Activated CD8-positive, alpha-beta memory T cell treated with anti-CD3 and anti-CD28 coated beads for 48 hours (primary cell): ENCODE measurements around the gene SH2D6.
"Not testable (repeated sequence)": the region's sequence is repeated elsewhere in the genome, so short reads cannot be mapped to it uniquely, and the experiment has no call there.

ENCODE experiments used
- DNase-seq, 3 experiments: peaks; one replicate each; pipeline ENCODE4 v3.0.0-alpha.2; 2020; ENCODE audit warnings: low read depth in 2 of 3, low spot score in 2 of 3

The SH2D6 gene

GRCh38 chr2:85439025-85439472 lies 20.5 kb downstream of the SH2D6 start:
- DNase-seq: no peak

DNA sequence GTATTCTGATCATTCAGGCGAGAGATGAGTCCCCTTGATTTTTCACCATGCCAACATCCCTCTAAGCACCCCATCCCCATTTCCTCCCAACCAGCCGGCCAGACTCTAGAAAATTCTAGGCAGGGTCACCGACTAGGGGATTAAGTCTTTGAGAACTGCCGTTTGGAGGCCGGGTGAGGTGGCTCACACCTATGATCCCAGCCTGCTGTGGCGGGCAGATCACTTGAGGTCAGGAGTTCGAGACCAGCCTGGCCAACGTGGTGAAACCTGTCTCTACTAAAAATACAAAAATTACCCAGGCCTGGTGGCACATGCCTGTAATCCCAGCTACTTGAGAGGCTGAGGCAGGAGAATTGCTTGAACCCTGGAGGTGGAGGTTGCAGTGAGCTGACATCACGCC lies 21.1 kb downstream of the SH2D6 start:
- DNase-seq: not testable (repeated sequence)

DNA sequence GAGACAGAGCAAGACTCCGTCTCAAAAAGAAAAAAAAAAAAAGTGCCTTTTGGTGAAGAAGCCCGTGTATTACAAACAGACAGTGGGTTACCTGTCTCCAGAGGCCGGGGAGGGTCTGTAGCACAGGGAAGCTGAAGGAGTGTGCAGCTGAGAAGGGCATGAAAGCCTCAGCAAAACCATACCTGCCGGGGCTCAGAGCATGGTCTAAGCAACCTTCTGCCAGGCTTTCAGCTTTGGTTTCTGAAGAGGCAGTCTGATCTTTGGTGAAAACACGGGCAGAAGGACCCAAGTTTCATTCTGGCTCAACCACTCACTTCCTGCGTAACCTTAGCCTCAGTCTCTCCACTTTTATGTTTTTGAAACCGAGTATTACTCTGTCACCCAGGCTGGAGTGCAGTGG lies 21.5 kb downstream of the SH2D6 start:
- DNase-seq: no peak

DNA sequence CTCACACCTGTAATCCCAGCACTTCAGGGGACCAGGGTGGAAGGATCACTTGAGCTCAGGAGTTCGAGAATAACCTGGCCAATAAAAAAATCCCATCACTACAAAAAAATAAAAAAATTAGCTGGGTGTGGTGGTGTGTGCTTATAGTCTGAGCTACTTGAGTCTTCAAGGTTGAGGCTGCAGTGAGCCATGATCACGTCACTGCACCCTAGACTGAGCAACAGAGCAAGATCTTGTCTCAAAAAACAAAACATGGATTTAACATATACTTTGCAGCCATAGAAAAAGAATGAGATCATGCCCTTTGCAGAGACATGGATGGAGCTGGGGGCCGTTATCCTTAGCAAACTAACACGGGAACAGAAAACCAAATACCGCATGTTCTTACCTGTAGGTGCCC lies 22.2 kb downstream of the SH2D6 start:
- no peak for DNase-seq

DNA sequence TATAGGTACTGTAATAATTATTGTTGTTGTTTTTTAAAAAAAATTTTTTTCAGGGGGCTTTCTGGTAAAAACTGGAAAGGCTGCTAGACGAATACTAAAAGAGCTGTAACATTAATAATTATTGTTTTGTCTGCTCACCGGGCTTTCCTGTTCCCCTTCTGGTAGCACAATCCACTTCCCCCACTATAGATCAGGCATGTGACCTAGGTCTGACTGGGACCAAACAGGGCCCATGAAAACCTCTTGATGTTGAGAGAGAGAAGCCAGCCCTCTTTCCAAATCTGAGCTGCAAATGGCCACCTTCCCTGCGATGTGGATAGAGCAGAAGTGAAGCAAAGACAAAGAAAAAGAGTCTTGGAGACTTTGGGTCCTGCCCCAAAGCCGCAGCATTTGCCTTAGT lies 23.4 kb downstream of the SH2D6 start:
- no peak for DNase-seq

DNA sequence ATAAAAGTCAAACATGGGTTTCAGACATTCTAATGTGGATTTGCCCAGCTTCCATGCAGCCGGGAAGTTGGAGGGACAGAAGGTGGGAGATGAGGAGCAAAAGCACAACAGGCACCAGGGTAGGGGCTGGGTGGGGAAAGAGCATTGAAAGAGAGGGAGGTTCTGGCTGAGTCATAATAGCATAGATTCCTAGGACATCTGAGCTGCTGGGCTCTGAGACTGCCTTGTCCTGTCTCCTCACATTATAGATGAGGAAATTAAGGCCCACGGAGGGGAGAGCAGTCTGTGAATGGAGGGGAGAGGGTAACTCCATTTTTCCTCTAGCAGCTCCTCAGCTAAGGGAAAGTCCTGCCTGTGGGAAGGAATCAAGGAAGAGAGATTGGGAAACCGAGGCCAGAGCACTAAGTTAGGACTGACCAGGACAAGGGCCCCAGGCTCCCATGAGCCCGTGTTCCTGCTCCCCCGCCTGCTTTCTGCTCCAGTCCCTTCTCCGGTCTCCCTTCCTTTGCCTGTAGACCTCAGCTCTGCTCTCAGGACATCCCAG lies 26.2 kb downstream of the SH2D6 start:
- no peak for DNase-seq

- DNase-seq: no peak
Observed at GRCh38 chr2:85445316-85446295, 27.1 kb downstream of the SH2D6 start.

DNA sequence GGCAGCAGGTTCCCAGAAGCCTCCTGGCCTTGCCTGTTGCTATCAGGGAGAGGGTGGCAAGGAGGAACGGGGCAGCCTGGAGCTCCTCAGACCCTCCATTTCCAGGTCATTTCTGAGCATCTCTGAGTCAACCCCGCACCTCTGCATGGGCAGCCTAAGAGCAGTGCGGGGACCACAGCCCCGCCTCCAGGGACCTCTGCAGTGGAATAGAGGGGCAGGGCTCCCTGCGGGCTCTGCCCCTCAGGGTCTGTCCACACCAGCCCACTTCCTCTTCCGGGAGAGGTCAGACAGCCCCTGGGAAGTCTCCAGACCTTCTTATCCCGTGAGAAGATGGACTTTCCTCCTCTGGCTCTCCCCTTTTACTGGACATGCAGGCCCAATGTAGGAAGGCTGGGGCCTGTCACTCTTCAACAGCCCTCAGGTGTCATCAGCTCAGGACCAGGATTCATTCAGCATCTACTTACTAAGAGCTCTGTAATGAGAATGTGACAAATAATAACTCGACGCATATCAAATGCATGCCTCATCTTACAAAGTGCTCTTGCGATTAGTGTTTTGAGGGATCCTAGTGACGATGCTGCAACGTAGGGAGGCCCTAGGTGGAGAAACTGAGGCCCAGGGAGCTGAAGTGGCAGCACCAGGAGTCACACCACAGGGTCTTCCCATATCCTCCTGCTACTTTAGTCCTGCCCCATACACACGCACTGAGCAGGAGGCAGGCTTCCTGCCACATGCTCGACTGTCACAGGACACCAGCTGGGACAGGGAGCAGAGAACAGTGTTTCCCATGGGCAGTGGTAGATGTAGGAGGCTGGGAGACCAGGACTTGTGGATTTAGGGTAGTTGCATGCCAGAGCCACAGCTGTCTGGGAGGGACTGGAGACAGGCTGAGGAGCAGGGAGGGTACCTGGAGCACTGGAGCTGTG lies 28.0 kb downstream of the SH2D6 start:
- DNase-seq: no peak

DNA sequence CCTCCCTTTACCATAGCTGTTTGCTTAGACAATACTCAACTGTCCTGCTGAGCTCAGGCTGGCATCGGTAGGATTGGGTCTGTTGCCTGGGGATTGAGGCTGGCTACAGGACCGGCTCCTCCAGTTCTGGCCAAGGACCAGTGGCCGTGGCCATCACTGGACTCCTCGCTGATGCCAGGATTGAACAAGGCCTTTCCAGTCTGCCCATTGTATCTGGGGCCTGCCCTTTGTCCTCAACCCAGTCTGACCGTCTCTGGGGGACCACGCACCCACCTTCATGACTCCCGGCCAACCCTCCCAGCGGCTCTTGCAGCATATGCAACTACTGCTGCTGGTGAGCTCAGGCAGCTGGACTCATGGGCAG lies 28.7 kb downstream of the SH2D6 start:
- DNase-seq: no peak

DNA sequence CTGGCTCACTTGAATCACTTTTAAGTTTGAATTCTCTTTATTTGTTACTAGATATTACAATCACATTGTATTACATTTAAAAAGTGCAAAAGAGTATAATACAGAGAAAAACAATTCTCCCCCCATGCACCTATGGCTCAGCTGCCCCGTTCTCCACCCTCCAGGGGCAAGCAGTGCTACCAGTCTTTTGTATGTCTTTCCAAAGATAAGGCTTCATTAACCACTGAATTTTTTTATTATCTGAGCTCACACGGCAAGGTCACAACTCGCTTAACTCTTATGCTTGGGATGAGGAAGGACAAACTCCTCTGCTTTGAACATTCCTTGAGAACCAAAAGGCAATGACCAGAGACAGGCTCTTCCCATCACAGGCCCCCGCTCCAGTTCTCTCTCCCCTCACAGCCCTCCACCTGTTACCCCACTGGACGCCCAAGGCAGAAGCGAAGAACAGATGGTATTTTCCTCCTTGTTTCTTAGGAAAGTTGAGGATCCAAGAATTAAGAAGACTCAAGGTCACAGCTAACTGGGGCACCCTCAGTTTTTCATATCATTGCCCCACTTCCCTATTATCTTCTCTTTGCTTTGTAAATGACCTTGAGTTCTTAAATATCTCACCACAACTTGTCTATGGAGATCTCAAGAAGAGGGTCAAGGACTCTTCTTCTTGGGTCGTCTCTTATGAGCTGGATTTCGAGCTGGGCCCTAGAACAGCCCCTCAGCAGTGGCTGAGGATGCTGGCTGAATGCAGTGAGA lies 30.1 kb downstream of the SH2D6 start:
- DNase-seq: no peak

DNA sequence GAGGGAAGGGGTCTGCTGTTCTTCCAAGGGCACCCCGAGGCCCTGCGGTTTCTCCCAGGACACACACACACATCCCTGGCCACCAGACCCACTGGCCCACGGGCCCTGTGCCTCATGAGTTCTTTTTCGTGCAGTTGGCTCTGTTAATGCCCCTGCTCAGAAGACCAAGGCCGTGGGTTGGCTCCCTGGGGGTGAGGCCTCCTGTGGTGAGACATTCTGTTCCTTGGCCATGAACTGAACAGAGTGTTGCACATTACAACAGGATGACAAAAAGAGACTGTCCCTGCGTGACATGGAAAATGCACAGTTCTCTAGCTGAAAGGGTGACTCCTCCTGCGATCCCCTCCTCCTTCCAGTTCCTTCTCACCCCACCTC lies 30.7 kb downstream of the SH2D6 start:
- no peak for DNase-seq

DNA sequence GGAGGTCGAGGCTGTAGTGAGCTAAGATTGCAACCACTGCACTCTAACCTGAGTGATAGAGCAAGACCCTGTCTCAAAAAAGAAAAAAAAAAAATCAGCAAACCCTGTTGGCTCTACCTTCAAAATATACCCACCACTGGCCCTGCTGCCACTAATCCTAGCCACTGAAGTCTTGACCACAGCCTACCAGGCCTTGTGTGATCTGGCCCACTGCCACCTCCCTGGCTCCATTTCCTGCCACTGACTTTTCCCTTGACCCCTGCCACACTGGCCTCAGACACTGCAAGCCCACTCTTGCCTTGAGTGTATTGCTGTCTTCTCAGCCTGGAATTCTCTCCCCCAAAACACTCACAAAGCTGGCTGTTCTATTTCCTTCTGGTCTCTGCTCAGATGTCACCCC lies 33.7 kb downstream of the SH2D6 start:
- no peak for DNase-seq

- DNase-seq: no peak
Observed at GRCh38 chr2:85453571-85453970, 35.1 kb downstream of the SH2D6 start.

DNA sequence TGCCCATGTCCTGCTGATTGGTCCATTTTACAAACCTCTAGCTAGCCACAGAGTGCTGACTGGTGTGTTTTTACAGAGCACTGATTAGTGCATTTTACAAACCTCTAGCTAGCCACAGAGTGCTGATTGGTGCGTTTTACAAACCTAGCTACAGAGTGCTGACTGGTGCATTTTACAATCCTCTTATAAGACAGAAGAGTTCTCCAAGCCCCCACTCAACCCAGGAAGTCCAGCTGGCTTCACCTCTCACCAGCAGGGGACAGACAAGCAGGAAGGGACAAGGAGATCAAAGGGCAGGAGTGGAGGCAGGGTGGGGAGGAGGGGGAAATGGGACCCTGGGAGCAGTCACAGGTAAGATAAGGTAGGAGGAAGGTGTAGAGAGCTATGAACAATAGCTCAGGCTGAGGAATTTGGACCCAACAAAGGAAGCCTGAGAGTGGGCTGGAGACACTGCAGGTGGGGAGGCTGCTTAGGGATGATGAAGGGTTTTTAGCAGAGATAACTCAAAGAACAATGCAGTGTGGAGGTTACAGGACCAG lies 37.1 kb downstream of the SH2D6 start:
- DNase-seq: no peak

- DNase-seq: no peak
Observed at GRCh38 chr2:85457043-85457442, 38.5 kb downstream of the SH2D6 start.

- DNase-seq: no peak
Observed at GRCh38 chr2:85457877-85458316, 39.4 kb downstream of the SH2D6 start.

DNA sequence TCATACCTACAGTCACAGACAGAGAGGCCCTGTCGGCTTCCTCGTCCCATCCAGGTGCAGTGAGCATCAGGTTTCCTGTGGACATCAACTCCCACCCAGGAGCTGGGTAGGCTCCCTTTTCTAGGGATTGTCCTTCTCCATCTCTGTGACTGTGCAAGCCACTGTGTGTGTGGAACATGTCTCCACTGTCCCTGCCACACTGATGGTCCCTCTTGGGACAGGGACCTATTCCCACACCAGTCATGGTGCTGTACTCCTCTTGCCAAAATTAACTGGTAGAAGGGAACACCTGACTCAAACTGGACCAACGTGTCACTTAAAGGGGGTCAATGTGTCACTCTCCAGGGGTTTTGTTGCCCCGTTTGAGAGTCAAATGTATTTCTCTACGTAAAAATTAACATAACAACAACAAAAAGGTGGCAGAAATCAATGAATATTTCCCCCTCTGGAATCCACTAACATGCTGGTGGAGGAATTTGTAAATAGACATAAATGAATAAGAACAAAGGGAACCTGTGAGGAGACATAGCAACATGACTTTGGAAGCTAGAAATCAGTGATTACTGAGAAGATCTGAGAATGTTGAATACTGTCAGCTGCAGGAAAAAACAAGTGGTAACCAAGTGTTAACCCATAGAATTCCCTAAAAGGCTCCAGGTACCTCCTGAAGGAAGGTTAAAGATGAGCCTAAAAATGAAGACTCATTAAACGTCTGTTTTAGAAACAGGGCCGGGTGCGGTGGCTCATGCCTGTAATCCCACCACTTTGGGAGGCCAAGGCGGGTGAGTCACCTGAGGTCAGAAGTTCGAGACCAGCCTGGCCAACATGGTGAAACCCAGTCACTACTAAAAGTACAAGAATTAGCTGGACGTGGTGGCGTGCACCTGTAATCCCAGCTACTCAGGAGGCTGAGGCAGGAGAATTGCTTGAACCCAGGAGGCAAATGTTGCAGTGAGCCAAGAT lies 40.4 kb downstream of the SH2D6 start:
- DNase-seq: no peak

DNA sequence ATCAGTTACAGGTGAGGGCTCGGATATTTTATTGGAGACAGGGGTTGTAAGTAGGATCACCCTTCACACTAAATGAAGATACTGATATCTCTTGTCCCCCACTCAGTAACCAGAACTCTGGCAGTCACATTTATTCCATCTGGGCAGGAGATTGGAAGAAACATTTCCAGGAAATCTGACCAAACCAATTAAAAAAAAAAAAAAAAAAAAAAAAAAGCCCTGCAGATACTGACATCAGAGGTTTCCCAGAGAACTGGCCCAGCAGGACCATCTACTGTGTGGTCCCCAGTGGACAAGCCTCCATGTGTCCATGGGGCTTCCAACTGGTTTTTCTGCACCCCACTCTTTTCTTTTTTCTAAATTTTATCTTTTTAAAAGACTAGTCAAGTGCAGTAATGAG lies 41.3 kb downstream of the SH2D6 start:
- DNase-seq: no peak

DNA sequence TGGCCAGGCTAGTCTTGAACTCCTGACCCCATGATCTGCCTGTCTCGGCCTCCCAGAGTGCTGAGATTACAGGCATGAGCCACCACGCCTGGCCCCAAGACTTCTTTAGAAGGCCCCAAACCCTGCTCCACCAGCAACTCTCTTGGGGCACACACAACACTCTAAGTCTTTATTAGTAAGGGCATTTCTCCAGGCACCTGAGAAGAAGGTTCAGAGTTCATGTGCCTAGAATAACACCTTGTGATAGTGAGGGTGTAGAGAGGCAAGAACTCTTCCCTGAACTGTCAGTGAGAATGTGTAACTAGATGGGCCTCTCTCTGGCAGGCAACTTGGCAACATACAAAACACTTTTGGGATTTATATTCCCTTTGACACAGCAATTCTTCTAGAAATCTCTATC lies 43.8 kb downstream of the SH2D6 start:
- no peak for DNase-seq
